DLD1 (cell line): ENCODE data around the gene TEX50.
"Not testable (repeated sequence)": the region's sequence is repeated elsewhere in the genome, so short reads cannot be mapped to it uniquely, and the experiment has no call there.

Experiments
- in situ Hi-C: cut with HindIII; loops from 2 replicates; pipeline ENCODE4 v1.10.0; 2017; ENCODE audit warnings: low sequenced_read_pairs

The TEX50 gene

GRCh38 chr1:173661763-173662162 is 26.6 kb downstream of the TEX50 start:
- in situ Hi-C loops: no loop called here

- in situ Hi-C loops: no loop called here
Measured at GRCh38 chr1:173663159-173663558, 28.0 kb downstream of the TEX50 start.

GRCh38 chr1:173666646-173667045 is 31.5 kb downstream of the TEX50 start:
- in situ Hi-C loops: no loop called here

- in situ Hi-C loops: no loop called here
Measured at GRCh38 chr1:173669491-173669941, 34.4 kb downstream of the TEX50 start, which contains the start of gene ANKRD45. ANKRD45 (minus strand) TSS chr1:173669851; CDS start chr1:173659418, 10,433 bp downstream.

- in situ Hi-C loops: not testable (repeated sequence)
Measured at GRCh38 chr1:173674496-173674895, 39.4 kb downstream of the TEX50 start.

GRCh38 chr1:173680152-173680551 is 45.0 kb downstream of the TEX50 start:
- in situ Hi-C loops: not testable (repeated sequence)

- in situ Hi-C loops: no loop called here
Measured at GRCh38 chr1:173682184-173682583, 47.0 kb downstream of the TEX50 start.

GRCh38 chr1:173683838-173684237 is 48.7 kb downstream of the TEX50 start:
- in situ Hi-C loops: not testable (repeated sequence)

GRCh38 chr1:173685121-173685520 is 50.0 kb downstream of the TEX50 start:
- in situ Hi-C loops: not testable (repeated sequence)
